Hepatocyte (in vitro differentiated cells): ENCODE results near the gene SYNGR3. TPM values are rescaled to one million over a fixed set of nuclear protein-coding genes. Genes with fewer than 3 reads are reported as not detected.

Source experiments
- DNase-seq: peaks from one replicate; pipeline ENCODE4 v3.0.0-alpha.2; 2016; ENCODE audit warnings: low spot score
- H2AFZ ChIP-seq: fragments of 200-600 bp; sonication (generic); 2 replicates; pipeline ENCODE4 v1.6.0; 2016; ENCODE audit warnings: antibody characterized with exemption, mild to moderate bottlenecking
- H3K27ac ChIP-seq: fragments of 200-600 bp; sonication (generic); 2 replicates; pipeline ENCODE4 v1.5.1; 2016; ENCODE audit warnings: mild to moderate bottlenecking
- H3K27me3 ChIP-seq: fragments of 200-600 bp; sonication (generic); 2 replicates; pipeline ENCODE4 v1.6.1; 2016
- H3K36me3 ChIP-seq: fragments of 200-600 bp; sonication (generic); replicated peaks from 2 replicates; pipeline ENCODE4 v1.5.1; 2016; ENCODE audit warnings: low read depth; ENCODE audit not compliant: insufficient read depth
- H3K4me1 ChIP-seq: fragments of 200-600 bp; sonication (generic); 2 replicates; pipeline ENCODE4 v1.5.1; 2016; ENCODE audit warnings: mild to moderate bottlenecking, moderate library complexity; ENCODE audit not compliant: insufficient read depth
- H3K4me2 ChIP-seq: fragments of 200-600 bp; sonication (generic); 2 replicates; pipeline ENCODE4 v1.6.0; 2016
- H3K4me3 ChIP-seq: fragments of 200-600 bp; sonication (generic); 2 replicates; pipeline ENCODE4 v1.5.1; 2016; ENCODE audit warnings: mild to moderate bottlenecking
- H3K79me2 ChIP-seq: fragments of 200-600 bp; sonication (generic); 2 replicates; pipeline ENCODE4 v1.6.0; 2017; ENCODE audit warnings: mild to moderate bottlenecking
- H3K9me2 ChIP-seq: fragments of 200-600 bp; sonication (generic); replicated peaks from 2 replicates; pipeline ENCODE4 v1.6.0; 2017; ENCODE audit warnings: mild to moderate bottlenecking; ENCODE audit not compliant: insufficient read depth
- H3K9me3 ChIP-seq: fragments of 200-600 bp; sonication (generic); 2 replicates; pipeline ENCODE4 v1.5.1; 2016; ENCODE audit warnings: low read depth, mild to moderate bottlenecking
- H4K20me1 ChIP-seq: fragments of 200-600 bp; sonication (generic); 2 replicates; pipeline ENCODE4 v1.6.0; 2016; ENCODE audit warnings: mild to moderate bottlenecking; ENCODE audit not compliant: insufficient read depth, poor library complexity, severe bottlenecking
- EZH2 ChIP-seq: fragments of 200-600 bp; sonication (generic); IDR thresholded peaks from 2 replicates; pipeline ENCODE4 v1.6.1; 2016; ENCODE audit warnings: antibody characterized with exemption, mild to moderate bottlenecking, borderline replicate concordance
- EZH2phosphoT487 ChIP-seq: fragments of 200-600 bp; sonication (generic); IDR thresholded peaks from one replicate; pipeline ENCODE4 v1.6.1; 2018; ENCODE audit warnings: antibody characterized with exemption, mild to moderate bottlenecking, low read depth, moderate library complexity; ENCODE audit not compliant: unreplicated experiment, severe bottlenecking
- whole genome bisulfite sequencing: methylation state at CpG from one replicate; pipeline ENCODE4 v1.1.6; 2016; ENCODE audit warnings: low lambda C conversion rate; ENCODE audit errors: missing lambda C conversion rate; 5-methylcytosine and 5-hydroxymethylcytosine counted together
- polyA plus RNA-seq: library from polyadenylated mRNA; unstranded; fragments of >200 nt; fragmentation: Nextera tagmentation; extraction: Ambion mirVana; gene quantifications from 2 replicates; pipeline ENCODE4 v1.2.1, GENCODE V29; 2016
- total RNA-seq: library from RNA; depleted of rRNA; stranded (reverse); fragments of >200 nt; gene quantifications from 2 replicates; pipeline ENCODE4 v1.2.3, GENCODE V29; 2014
- TF ChIP-seq, protein P1 (sequence below): fragments of 200-600 bp; sonication (generic); IDR thresholded peaks from 2 replicates; pipeline ENCODE4 v1.5.1; 2016; ENCODE audit warnings: antibody characterized with exemption, mild to moderate bottlenecking; ENCODE audit not compliant: poor library complexity

Gene SYNGR3, protein sequence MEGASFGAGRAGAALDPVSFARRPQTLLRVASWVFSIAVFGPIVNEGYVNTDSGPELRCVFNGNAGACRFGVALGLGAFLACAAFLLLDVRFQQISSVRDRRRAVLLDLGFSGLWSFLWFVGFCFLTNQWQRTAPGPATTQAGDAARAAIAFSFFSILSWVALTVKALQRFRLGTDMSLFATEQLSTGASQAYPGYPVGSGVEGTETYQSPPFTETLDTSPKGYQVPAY
- total RNA-seq, result 1.4 and 2.2 TPM in 2 replicates
- polyA plus RNA-seq, result 1.5 and 2.5 TPM in 2 replicates

DNA sequence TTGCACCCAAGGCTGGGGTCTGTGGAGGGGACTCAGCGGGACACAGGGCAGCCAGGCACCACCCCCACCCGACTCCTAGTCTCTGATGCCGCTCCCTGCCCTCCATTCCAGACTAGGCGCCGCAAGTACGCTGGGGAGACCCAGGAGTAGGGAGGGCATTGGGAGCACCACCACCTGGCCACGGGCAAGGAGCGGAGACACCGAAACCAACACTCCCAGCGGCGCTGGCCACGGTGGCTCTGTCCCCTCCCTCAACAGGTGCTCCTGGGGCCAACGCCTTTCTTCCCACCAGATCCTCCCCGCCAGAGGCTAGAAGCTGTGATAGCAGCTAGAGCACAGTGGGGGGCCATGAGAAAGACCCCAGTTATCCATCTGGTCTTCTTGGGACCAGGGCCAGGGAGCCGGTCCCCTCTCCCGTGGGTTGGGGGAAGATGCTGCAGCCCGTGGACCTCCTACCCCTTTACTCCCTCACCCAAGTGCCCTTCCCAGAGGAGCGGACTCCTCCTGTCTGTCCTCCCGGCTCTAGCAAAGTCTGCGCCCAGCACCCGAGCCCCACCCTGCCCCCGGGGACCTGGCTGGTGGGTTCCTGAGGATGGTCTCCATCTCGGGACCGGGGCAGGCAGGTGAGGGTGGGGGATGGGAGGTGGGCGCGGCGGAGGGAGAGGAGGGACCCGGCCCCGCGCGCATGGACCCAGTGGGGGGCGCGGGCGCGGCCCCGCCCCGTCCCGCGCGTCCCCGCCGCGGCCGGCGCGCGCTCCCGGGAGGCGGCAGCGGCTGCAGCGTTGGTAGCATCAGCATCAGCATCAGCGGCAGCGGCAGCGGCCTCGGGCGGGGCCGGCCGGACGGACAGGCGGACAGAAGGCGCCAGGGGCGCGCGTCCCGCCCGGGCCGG lies at the start of gene SYNGR3:
SYNGR3 (plus strand) TSS at position 762 of the 892 bp plus-strand sequence. CDS start 133 bp downstream, outside the sequence.
- peaks cover 27% of the 10 kb centered on the region for H3K27me3 ChIP-seq
- peak within 1 kb of the TSS; percentile 15 for H3K4me3 ChIP-seq
- H4K20me1 ChIP-seq, result peaks cover 3% of the 10 kb centered on the region
- WGBS, result 27% methylated on average over 16 of the region's 67 CpGs
- H3K9me2 ChIP-seq, result no peaks in the 10 kb centered on the region
- H3K9me3 ChIP-seq, result no peaks in the 10 kb centered on the region
- peak within 1 kb of the TSS; percentile 53 for H2AFZ ChIP-seq
- no peaks in the 10 kb centered on the region for H3K36me3 ChIP-seq
- TF ChIP-seq EZH2phosphoT487 (no peak), EZH2 (peak; percentile 43)
- TF ChIP-seq, protein P1, sequence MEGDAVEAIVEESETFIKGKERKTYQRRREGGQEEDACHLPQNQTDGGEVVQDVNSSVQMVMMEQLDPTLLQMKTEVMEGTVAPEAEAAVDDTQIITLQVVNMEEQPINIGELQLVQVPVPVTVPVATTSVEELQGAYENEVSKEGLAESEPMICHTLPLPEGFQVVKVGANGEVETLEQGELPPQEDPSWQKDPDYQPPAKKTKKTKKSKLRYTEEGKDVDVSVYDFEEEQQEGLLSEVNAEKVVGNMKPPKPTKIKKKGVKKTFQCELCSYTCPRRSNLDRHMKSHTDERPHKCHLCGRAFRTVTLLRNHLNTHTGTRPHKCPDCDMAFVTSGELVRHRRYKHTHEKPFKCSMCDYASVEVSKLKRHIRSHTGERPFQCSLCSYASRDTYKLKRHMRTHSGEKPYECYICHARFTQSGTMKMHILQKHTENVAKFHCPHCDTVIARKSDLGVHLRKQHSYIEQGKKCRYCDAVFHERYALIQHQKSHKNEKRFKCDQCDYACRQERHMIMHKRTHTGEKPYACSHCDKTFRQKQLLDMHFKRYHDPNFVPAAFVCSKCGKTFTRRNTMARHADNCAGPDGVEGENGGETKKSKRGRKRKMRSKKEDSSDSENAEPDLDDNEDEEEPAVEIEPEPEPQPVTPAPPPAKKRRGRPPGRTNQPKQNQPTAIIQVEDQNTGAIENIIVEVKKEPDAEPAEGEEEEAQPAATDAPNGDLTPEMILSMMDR, result no peak
- peak within 1 kb of the TSS; percentile 82 for H3K4me2 ChIP-seq
- H3K27ac ChIP-seq, result no peak within 1 kb of the TSS
- peaks cover 32% of the 10 kb centered on the region for H3K4me1 ChIP-seq
- peaks cover 22% of the 10 kb centered on the region for H3K79me2 ChIP-seq
- peak; percentile 56 for DNase-seq

DNA sequence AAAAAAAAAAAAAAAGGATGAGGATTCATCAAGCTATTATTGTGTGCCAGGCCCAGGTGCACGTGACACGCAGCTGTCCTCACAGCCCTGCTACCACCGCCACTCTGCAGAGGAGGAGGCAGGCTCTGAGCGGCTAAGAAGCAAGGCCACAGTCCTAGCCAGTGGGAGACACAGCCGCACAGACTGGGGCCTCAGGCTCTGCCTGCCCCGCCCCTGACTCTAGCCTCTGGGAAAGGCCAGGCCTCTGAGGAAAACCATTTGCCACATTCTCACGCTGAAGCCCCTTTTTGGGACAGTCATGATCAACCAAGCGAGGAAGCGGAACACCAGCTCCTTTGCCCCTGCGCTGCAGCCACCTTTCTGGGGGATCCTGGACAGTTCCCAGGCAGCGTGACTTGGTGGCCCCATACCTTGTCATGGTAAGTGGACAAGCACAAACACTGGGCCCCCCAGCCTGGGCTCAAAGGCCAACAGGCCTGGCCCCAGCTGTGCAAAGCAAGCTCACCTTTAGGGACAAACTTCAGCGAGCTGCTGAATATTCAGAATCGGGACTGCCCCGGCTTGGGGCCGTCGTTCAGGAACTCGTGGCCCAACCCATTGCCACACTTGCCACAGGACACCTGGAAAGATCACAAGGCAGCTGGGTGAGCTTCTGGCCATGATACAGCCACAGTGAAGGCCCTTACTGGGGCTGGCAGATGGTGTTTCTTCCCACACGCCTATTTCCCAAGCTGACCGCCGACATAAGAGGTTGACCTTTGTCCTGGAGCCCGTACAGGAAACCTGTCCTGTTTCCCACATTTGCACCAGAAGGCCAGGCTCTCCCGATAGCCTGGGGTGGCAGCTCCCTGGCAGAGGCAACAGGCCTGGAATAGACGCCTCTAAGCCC lies 49.3 kb upstream of the SYNGR3 start:
- no peaks in the 10 kb centered on the region for H3K9me2 ChIP-seq
- no peak for TF ChIP-seq EZH2phosphoT487
- TF ChIP-seq, protein P1, result no peak
- no peak for TF ChIP-seq EZH2
- H4K20me1 ChIP-seq, result no peaks in the 10 kb centered on the region
- H3K36me3 ChIP-seq, result no peaks in the 10 kb centered on the region
- H3K4me2 ChIP-seq, result peak overlapping the region; percentile 87
- WGBS, result 82% methylated on average over 23 of the region's 23 CpGs
- no peak overlapping the region for H2AFZ ChIP-seq
- no peak for DNase-seq
- H3K79me2 ChIP-seq, result peaks cover 10% of the 10 kb centered on the region
- no peak overlapping the region for H3K4me3 ChIP-seq
- H3K4me1 ChIP-seq, result peaks cover 24% of the 10 kb centered on the region
- peak overlapping the region; percentile 70 for H3K27ac ChIP-seq
- H3K9me3 ChIP-seq, result no peaks in the 10 kb centered on the region
- no peaks in the 10 kb centered on the region for H3K27me3 ChIP-seq

DNA sequence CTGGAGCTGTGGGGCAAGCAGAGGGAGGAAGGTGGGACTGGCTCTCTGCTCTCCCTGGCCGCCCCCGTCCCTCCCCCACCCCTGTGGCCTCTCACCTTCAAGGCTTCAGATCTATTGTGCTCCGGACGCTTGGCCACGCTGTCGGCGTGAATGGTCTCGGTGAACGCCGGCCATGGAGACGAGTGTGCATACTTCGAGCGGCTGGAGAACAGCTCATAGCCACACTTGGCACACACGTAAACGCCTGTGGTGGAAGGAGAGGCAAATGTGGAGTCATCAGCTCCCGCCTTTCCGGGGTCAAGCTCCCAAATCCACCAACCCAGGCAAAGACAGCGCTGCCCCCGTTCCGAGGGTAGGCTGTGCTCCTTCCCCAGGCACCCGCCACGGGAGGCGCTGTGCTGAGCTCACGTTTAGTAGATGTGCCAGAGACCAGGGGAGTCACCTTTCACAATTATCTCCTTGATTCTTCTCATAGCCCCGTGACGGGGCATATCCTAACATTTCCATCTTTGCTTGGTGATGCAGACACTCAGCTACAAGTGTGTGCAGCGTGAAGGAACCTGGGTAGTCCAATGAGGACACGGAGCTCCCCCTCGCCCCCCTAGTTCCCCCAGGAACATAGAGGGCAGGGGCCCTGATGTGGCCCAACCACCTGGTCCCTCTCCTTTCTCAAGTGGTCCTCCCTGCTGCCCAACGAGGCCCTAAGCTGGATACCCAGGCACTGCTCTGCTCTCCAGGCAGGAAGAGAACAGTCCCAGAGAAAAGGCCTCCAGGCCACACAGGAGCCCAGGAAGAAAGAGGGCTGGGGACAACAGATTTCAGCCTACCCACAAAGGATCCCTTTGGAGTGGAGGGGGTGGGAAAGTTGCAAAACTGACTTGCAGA lies 48.4 kb upstream of the SYNGR3 start:
- Histone ChIP-seq H3K9me3 (no peaks in the 10 kb centered on the region), H4K20me1 (no peaks in the 10 kb centered on the region), H3K27ac (peak overlapping the region; percentile 70), H2AFZ (no peak overlapping the region), H3K4me2 (peak overlapping the region; percentile 87), H3K36me3 (no peaks in the 10 kb centered on the region), H3K4me1 (peaks cover 24% of the 10 kb centered on the region), H3K9me2 (no peaks in the 10 kb centered on the region), H3K79me2 (peaks cover 10% of the 10 kb centered on the region), H3K4me3 (no peak overlapping the region), H3K27me3 (no peaks in the 10 kb centered on the region)
- TF ChIP-seq, protein P1, result peak; percentile 10
- no peak for TF ChIP-seq EZH2phosphoT487
- WGBS, result 80% methylated on average over 29 of the region's 30 CpGs
- DNase-seq, result no peak
